Tibial nerve (tissue), 4 donors: ENCODE measurements around the gene TMPRSS6.

Experiments used
- CTCF ChIP-seq, 5 experiments: fragments of 200-600 bp in 3 of 5; fragments of 450-650 bp in 2 of 5; sonication (generic) in 3 of 5; IDR thresholded peaks; one replicate each; pipeline ENCODE4 v1.5.1; 2016 to 2019; ENCODE audit warnings: antibody characterized with exemption in 5 of 5, mild to moderate bottlenecking in 3 of 5, moderate library complexity in 2 of 5
- EP300 ChIP-seq, 2 donors: sonication (generic); formaldehyde crosslinking; IDR thresholded peaks; one replicate each; pipeline ENCODE4 v1.6.1; 2017; ENCODE audit warnings: antibody characterized with exemption in 2 of 2, mild to moderate bottlenecking in 1 of 2
- POLR2A ChIP-seq, 2 donors: fragments of 450-650 bp; IDR thresholded peaks; one replicate each; pipeline ENCODE4 v1.6.1; 2017; ENCODE audit warnings: antibody characterized with exemption in 2 of 2, mild to moderate bottlenecking in 2 of 2, moderate library complexity in 2 of 2

GRCh38 chr22:37020192-37020479, 89.4 kb downstream of the TMPRSS6 start:
- TF ChIP-seq EP300 (IDR thresholded peaks at IDR 0.05) = no peak
- TF ChIP-seq CTCF (IDR thresholded peaks at IDR 0.05) = no peak
- no peak for TF ChIP-seq POLR2A (IDR thresholded peaks at IDR 0.05)
